GM12892 (cell line): Measurements from ENCODE around the gene BRD8.

Experiments
- POLR2A ChIP-seq: IDR thresholded peaks from 2 replicates; pipeline ENCODE4 v1.6.1; 2011; ENCODE audit warnings: low read depth, low read length, control low read depth
- POLR2AphosphoS5 ChIP-seq: IDR thresholded peaks from 2 replicates; pipeline ENCODE4 v1.6.1; 2011; ENCODE audit warnings: low read depth, low read length, control low read depth
- TAF1 ChIP-seq: IDR thresholded peaks from 2 replicates; pipeline ENCODE4 v1.6.1; 2011; ENCODE audit warnings: low read depth, mild to moderate bottlenecking, control low read depth, low read length, borderline replicate concordance

DNA sequence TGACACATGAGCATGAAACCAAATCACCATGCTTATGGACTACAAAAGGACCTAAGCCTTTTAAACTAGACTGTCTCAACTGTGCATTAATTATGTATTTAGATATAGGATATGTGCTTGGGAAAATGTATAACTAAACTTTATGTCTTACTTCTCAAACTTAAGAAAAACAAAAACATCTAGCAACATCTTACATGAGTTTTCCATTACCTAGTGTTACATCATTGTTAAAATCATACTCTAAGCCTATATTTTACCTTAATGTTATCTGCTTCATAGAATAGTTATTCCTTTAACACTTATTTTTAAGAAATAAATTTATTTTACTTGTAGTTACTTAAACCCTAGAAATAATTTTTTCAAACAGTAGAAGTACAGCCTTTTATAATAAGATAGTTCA lies 63.2 kb downstream of the BRD8 start:
- TF ChIP-seq POLR2A (no peak), TAF1 (no peak), POLR2AphosphoS5 (no peak)
